ENCODE data around the gene PCSK1N.
"Not testable (repeated sequence)": the region's sequence is repeated elsewhere in the genome, so short reads cannot be mapped to it uniquely, and the experiment has no call there.

Gene PCSK1N, protein sequence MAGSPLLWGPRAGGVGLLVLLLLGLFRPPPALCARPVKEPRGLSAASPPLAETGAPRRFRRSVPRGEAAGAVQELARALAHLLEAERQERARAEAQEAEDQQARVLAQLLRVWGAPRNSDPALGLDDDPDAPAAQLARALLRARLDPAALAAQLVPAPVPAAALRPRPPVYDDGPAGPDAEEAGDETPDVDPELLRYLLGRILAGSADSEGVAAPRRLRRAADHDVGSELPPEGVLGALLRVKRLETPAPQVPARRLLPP
- total RNA-seq, result 1.00 to 3.4 reads per million in 2 experiments

DNA sequence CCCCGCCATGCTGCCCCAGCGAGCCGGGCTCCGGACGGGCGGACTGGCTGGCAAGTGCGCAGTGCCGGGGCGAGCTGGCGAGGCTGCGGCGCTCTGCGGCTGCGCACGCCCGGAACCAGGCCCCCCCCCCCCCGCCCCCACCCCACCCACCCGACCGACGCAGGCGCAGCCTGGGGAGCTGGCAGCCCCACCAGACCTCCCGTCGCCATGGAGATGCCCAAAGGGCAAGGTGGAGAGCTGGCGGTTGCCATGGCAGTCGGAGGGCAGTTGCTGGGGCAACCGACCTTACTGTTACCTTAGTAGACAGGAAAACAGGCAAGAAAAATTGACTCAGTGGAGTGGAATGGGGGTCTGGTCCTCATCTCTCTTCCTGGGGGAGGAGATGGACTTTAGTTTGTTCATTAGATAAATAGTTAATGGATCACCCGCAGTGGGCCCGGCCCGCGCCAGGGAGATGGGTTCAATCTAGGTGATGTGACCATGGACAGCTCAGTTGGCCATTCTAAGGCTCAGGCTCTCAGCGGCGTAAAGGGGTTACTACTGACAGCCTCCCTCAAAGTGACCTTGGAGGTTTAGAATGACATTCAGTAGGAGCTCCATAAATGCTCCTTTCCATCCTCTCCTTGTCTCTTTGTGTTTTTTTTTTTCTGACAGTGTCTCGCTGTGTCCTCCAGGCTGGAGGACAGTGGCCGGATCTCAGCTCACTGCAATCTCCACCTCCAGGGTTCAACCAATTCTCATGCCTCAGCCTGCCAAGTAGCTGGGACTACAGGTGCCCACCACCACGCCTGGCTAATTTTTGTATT is at the start of gene PCSK1N:
TSS of gene PCSK1N (minus strand) at position 87 of the 806 bp plus-strand sequence. CDS start at position 9, 78 bp downstream.
- DNase-seq (ENCODE audit: low read depth), result peak; percentile 24

- no peak for DNase-seq (ENCODE audit: low read depth)
Observed at GRCh38 chrX:48883729-48884128, 48.3 kb upstream of the PCSK1N start.

- DNase-seq (ENCODE audit: low read depth), result not testable (repeated sequence)
Observed at GRCh38 chrX:48876944-48877343, 41.5 kb upstream of the PCSK1N start.

- not testable (repeated sequence) for DNase-seq (ENCODE audit: low read depth)
Observed at GRCh38 chrX:48872017-48872416, 36.6 kb upstream of the PCSK1N start.

DNA sequence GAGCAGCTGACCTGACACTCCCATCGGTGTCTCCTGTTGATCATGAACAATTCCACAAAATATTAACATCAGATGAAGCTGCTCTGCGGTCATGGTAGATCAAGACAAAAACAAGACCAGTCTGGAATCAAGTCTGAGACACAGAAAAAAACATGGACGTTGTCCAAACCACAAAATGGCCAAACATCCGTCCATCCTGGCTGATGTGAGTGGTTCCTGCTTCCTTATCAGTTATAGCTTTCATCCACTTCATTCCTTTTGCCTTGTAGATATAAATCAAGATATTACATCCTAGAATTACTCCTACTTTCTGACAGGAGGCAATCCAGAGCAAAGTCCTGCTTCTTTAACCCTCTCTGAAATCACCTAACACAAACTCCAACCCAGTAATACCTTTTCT is 28.8 kb upstream of the PCSK1N start:
- no peak for DNase-seq (ENCODE audit: low read depth)

DNA sequence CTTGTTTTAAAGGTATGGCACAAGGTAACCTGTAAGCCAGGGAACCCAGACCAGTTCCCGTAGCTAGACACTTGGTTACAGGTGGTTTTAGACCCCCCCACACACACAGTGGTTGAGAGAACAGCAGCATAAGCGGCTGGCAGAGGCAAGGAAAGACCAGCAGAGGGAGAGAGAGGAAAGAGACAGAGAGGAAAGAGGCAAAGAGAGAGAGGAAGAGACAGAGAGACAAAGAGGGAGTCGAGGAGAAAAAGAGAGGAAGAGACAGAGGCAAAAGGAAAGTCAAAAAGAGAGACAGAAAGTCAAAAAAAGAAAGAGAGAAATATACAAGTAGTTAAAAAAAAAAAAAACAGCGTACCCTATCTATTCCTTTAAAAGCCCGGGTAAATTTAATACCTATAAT is 19.5 kb upstream of the PCSK1N start:
- DNase-seq (ENCODE audit: low read depth), result no peak

GRCh38 chrX:48854121-48854804 is 18.9 kb upstream of the PCSK1N start:
- DNase-seq (ENCODE audit: low read depth), result not testable (repeated sequence)

DNA sequence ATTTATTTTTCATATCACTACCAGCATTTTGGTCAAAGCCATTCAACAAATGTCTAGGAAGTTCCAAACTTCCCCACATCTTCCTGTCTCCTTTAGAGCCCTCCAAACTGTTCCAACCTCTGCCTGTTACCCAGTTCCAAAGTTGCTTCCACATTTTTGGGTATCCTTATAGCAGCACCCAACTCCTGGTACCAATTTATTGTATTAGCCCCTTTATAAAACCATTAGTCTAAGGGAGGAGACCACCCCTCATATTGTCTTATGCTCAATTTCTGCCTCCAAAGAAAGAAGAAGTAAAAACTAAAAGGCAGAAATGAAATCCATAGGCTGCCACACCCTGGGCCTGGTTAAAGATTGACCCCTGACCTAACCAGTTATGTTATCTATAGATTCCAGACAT is 18.1 kb upstream of the PCSK1N start:
- DNase-seq (ENCODE audit: low read depth), result not testable (repeated sequence)

DNA sequence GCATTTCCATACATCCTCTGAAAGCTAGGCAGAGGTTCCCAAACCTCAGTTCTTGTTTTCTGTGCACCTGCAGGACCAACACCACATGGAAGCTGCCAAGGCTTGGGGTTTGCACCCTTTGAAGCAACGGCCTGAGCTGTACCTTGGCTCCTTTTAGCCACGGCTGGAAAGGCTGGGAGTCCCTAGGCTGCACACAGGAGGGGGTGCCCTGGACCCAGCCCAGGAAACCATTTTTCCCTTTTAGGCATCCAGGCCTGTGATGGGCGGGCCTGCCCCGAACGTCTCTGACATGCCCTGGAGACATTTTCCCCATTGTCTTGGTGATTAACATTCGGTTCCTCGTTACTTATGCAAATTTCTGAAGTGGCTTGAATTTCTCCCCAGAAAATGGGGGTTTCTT is 17.4 kb upstream of the PCSK1N start:
- DNase-seq (ENCODE audit: low read depth), result no peak

DNA sequence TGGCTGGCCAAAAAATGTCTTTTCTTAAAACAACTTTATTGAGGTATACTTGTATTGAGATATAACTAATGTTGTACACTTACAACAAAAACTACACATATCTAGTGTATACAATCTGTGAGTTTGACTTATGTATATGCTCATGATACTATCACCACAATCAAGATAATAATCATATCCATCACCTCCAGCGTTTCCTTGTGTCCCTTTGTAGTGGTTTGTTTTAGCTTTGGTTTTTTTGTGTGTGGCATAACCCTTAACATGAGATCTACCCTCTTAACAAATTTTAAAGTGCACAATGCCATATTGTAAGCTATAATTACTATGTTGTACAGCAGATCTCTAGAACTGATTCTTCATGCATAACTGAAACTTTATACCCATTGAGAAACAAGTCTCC is 13.4 kb upstream of the PCSK1N start:
- DNase-seq (ENCODE audit: low read depth), result no peak

- no peak for DNase-seq (ENCODE audit: low read depth)
Observed at GRCh38 chrX:48839686-48840085, 4.3 kb upstream of the PCSK1N start.

- no peak for DNase-seq (ENCODE audit: low read depth)
Observed at GRCh38 chrX:48834383-48834709, 1.1 kb downstream of the PCSK1N start.

- DNase-seq (ENCODE audit: low read depth), result no peak
Observed at GRCh38 chrX:48833542-48834138, 1.8 kb downstream of the PCSK1N start.

GRCh38 chrX:48831909-48832291 is 3.5 kb downstream of the PCSK1N start:
- no peak for DNase-seq (ENCODE audit: low read depth)

- no peak for DNase-seq (ENCODE audit: low read depth)
Observed at GRCh38 chrX:48831136-48831908, 4.1 kb downstream of the PCSK1N start.

- no peak for DNase-seq (ENCODE audit: low read depth)
Observed at GRCh38 chrX:48829016-48829735, 6.2 kb downstream of the PCSK1N start.

DNA sequence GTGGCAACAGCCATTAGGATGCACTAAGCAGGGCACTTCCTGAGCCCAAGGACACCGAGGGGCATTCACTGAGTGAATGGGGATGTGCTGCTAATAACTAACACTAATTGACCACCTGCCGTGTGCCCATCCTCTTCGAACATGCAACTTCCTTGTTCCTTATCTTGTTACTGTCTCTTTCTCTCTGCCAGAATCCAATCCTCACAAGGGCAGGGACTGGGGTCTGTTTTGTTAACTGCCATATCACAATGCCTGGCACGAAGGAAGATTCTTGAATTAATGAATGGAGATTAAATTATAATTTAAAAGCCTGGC is 7.8 kb downstream of the PCSK1N start:
- no peak for DNase-seq (ENCODE audit: low read depth)

DNA sequence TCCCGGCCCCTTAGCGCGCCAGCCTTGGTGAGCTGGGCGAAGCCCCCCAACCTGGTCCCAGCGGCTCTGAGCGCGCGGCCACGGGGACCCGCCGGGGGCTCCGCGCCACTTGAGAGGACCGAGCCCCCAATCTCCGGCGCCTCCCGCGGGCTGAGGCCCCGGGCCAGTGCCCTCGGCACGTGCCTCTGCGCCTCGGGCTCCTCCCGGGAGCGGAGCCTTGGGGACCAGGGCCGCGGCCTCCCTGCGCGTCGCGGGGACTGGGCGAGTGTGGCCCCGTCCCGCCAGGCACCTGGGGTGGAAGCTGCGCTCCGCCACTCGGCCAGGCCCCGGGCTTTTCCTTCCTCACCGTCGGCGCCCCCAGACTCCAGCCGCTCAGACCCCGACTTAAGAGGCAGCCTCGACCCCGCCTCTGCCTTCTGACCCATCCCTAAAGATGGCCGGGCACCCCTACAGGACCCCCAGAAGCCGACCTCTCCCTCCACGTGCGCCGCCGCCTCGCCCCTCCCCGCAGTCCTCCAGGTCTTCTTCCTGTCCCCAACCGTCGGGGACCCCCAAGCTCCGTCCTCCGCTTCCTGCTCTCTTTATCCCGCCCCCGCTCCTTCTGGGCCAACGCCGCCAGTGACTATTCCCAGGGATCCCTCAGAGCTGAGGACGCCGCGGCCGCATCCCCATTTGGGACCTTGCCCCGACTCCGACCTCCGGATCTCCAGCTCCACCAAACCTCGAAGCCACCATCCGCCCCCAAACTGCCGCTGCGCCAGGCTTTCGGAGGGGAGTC is 8.3 kb downstream of the PCSK1N start:
- DNase-seq (ENCODE audit: low read depth), result no peak

GRCh38 chrX:48826135-48826875 is 9.1 kb downstream of the PCSK1N start, which contains the start of gene ERAS:
TSS of gene ERAS (plus strand) at chrX:48826513. CDS start at chrX:48829124, 2,611 bp downstream.
- no peak for DNase-seq (ENCODE audit: low read depth)

- no peak for DNase-seq (ENCODE audit: low read depth)
Observed at GRCh38 chrX:48824066-48824465, 11.3 kb downstream of the PCSK1N start.
